Urinary bladder (tissue), 4 donors: Measurements from ENCODE around the gene NBPF4. TPM values are rescaled to one million over a fixed set of nuclear protein-coding genes. Genes with fewer than 3 reads are reported as not detected.

Source experiments
- DNase-seq: peaks from one replicate; pipeline ENCODE4 v3.0.0-alpha.2; 2015; ENCODE audit errors: extremely low spot score
- H3K27ac ChIP-seq: one replicate; pipeline ENCODE4 v1.5.1; 2013; ENCODE audit warnings: low read depth, mild to moderate bottlenecking, moderate library complexity
- H3K36me3 ChIP-seq: one replicate; pipeline ENCODE4 v1.6.1; 2013; ENCODE audit warnings: mild to moderate bottlenecking, moderate library complexity; ENCODE audit not compliant: insufficient read depth
- H3K4me1 ChIP-seq: one replicate; pipeline ENCODE4 v1.6.1; 2013; ENCODE audit warnings: mild to moderate bottlenecking, moderate library complexity; ENCODE audit not compliant: insufficient read depth
- H3K4me3 ChIP-seq: one replicate; pipeline ENCODE4 v1.5.1; 2013; ENCODE audit warnings: low read depth, low read length
- WGBS: extraction: QIAGEN DNeasy Blood & Tissue Kit; methylation state at CpG from one replicate; pipeline ENCODE4 v1.1.7; 2013; 5-methylcytosine and 5-hydroxymethylcytosine counted together
- polyA plus RNA-seq: library from polyadenylated mRNA; stranded (reverse); fragments of 200-250 nt; gene quantifications from one replicate; pipeline ENCODE4 v1.2.3, GENCODE V29; 2013
- total RNA-seq: library from RNA; depleted of rRNA; stranded (reverse); fragments of >200 nt; gene quantifications from one replicate; pipeline ENCODE4 v1.2.3, GENCODE V29; 2014
- donor health status: healthy with polysubstance abuse.
- donor health status: healthy.

NBPF4 gene
- total and polyA plus RNA-seq, 2 donors, result not detected

GRCh38 chr1:108199201-108199691, 44.6 kb downstream of the NBPF4 start:
- peak overlapping the region; percentile 86 for H3K4me3 ChIP-seq
- no peaks in the 10 kb centered on the region for H3K4me1 ChIP-seq
- H3K27ac ChIP-seq, result peak overlapping the region; percentile 84
- 10% methylated on average over 9 of the region's 9 CpGs for WGBS
- no peaks in the 10 kb centered on the region for H3K36me3 ChIP-seq
- no peak for DNase-seq

GRCh38 chr1:108194051-108194450, 49.8 kb downstream of the NBPF4 start:
- Histone ChIP-seq H3K4me1 (no peaks in the 10 kb centered on the region), H3K27ac (no peak overlapping the region), H3K36me3 (peaks cover 2% of the 10 kb centered on the region), H3K4me3 (no peak overlapping the region)
- no peak for DNase-seq
- 96% methylated on average over 1 of the region's 1 CpG for WGBS

DNA sequence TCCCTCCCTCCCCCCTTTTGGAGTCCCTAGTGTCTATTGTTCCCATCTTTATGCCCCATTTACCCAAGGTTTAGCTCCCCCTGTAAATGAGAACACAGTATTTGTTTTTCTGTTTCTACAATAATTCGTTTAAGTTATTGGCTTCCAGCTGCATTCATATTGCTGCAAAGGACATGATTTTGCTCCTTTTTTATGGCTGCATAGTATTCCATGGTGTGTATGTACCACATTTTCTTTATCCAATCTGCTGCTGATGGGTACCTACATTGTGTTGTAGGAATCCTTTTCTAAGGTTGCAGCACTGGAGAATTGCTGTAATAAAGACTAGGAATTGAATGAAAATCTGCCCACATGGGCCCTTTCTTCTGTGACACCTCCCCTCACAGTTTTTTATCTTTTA, 50.5 kb downstream of the NBPF4 start:
- no peak for DNase-seq
- Histone ChIP-seq H3K4me3 (no peak overlapping the region), H3K36me3 (peaks cover 2% of the 10 kb centered on the region), H3K27ac (no peak overlapping the region), H3K4me1 (no peaks in the 10 kb centered on the region)
- WGBS, result 99% methylated on average over 1 of the region's 1 CpG

DNA sequence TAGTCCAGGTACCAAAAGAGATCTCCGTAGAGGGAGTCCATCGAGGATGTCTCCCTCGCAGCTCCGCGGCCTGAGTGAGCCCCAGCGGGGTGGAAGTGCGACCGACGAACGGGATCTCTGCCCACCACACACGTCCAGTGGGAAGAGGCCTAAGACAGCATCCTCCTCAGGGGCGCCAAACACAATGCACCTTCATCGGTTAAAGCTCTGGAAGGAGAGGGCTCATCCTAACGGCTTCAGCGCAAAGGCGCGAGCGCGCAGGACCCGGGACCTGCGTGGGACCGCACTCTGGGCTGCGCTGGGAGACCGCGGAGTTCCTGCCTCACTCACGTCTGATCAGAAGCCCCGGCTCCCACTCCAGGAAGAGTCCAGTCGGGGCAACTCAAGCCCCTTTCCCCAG, 51.3 kb downstream of the NBPF4 start:
- Histone ChIP-seq H3K36me3 (peaks cover 2% of the 10 kb centered on the region), H3K4me1 (no peaks in the 10 kb centered on the region), H3K4me3 (no peak overlapping the region), H3K27ac (no peak overlapping the region)
- DNase-seq, result no peak
- 98% methylated on average over 28 of the region's 28 CpGs for WGBS

GRCh38 chr1:108190686-108191416, 53.0 kb downstream of the NBPF4 start:
- WGBS, result 86% methylated on average over 5 of the region's 5 CpGs
- H3K27ac ChIP-seq, result no peak overlapping the region
- H3K4me1 ChIP-seq, result no peaks in the 10 kb centered on the region
- DNase-seq, result no peak
- H3K36me3 ChIP-seq, result peaks cover 2% of the 10 kb centered on the region
- H3K4me3 ChIP-seq, result no peak overlapping the region

- Histone ChIP-seq H3K27ac (no peak overlapping the region), H3K4me3 (no peak overlapping the region), H3K4me1 (no peaks in the 10 kb centered on the region), H3K36me3 (peaks cover 2% of the 10 kb centered on the region)
- DNase-seq, result no peak
- WGBS, result 85% methylated on average over 7 of the region's 7 CpGs
Observed at GRCh38 chr1:108190001-108190634, 53.8 kb downstream of the NBPF4 start.

DNA sequence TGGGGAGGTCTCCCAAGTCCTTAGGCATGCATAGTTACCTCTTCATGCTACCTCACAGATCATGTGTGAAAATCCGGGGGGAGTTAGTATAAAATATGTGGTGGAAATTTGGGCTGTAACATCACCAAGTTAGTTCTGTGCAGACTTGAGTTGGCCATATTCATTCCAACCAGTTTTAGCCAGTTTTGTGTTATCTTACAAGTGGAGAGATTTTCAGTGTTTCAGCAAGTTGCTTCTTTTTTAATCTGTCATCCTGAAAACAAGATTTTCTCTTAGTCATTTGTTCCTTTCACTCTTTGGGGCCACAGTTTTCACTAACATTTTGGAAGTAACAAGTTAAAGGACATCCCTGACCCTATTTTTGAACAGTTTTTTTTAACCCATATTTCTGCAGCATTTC, 55.1 kb downstream of the NBPF4 start:
- Histone ChIP-seq H3K4me1 (no peaks in the 10 kb centered on the region), H3K27ac (no peak overlapping the region), H3K36me3 (peaks cover 4% of the 10 kb centered on the region), H3K4me3 (no peak overlapping the region)
- WGBS, result 94% methylated on average over 1 of the region's 1 CpG
- DNase-seq, result no peak

GRCh38 chr1:108182959-108183700, 60.7 kb downstream of the NBPF4 start:
- Histone ChIP-seq H3K36me3 (peaks cover 4% of the 10 kb centered on the region), H3K4me3 (no peak overlapping the region), H3K27ac (no peak overlapping the region), H3K4me1 (no peaks in the 10 kb centered on the region)
- WGBS, result 48% methylated on average over 2 of the region's 2 CpGs
- DNase-seq, result no peak

GRCh38 chr1:108179018-108179417, 64.9 kb downstream of the NBPF4 start:
- H3K36me3 ChIP-seq, result peaks cover 3% of the 10 kb centered on the region

More at GRCh38 chr1:108179018-108179417, 64.9 kb downstream of the NBPF4 start:
- Histone ChIP-seq H3K4me1 (no peaks in the 10 kb centered on the region), H3K4me3 (no peak overlapping the region), H3K27ac (no peak overlapping the region)
- WGBS, result 83% methylated on average over 1 of the region's 1 CpG
- no peak for DNase-seq

Other genes with a start within 250 kb of the NBPF4 start
- gene SLC25A24, start 43.7 kb downstream of the NBPF4 start, total RNA-seq, result 71.3 TPM
- gene SLC25A24, start 43.7 kb downstream of the NBPF4 start, polyA plus RNA-seq, result 18.2 TPM
- not detected for gene NBPF6, start 206.3 kb upstream of the NBPF4 start, total RNA-seq
- gene NBPF6, start 206.3 kb upstream of the NBPF4 start, polyA plus RNA-seq, result not detected